ENCODE results near the gene NUDT13. TPM values are rescaled to one million over a fixed set of nuclear protein-coding genes. Genes with fewer than 3 reads are reported as not detected.

Gene NUDT13
- total and polyA plus RNA-seq, 9 of the 15 experiments (the other 6 are each of a cell fraction or from before 2014, with no cell fraction given): 4.7 to 11.1 (median 5.6) TPM

- TF ChIP-seq BRCA1 (IDR thresholded peaks at IDR 0.05) (no peak), BRCA1 (CRISPR knock-in tag; IDR thresholded peaks at IDR 0.05) (peak; percentile 83; the same call in 1 of the 2 replicates), SIRT6 (IDR thresholded peaks at IDR 0.05; ENCODE audit: low read depth, low read length) (no peak), ZBTB12 (CRISPR knock-in tag; IDR thresholded peaks at IDR 0.05) (peak; percentile 63), CHAMP1 (IDR thresholded peaks at IDR 0.05) (no peak), ZEB2 (IDR thresholded peaks at IDR 0.05) (peak; percentile 82), BCL6 (CRISPR knock-in tag; IDR thresholded peaks at IDR 0.05) (no peak), SIN3A (IDR thresholded peaks at IDR 0.05; ENCODE audit: borderline replicate concordance in 2 of 2, control insufficient read depth in 1 of 2, low read depth in 2 of 2, low read length in 2 of 2) (peak; percentile 30 to 86; a peak in 2 of 4 replicates), MXI1 (IDR thresholded peaks at IDR 0.05; ENCODE audit: low read depth, low read length) (peak; percentile 76; the same call in 1 of the 2 replicates), PCBP2 (IDR thresholded peaks at IDR 0.05; ENCODE audit: low read depth, low read length, poor library complexity, severe bottlenecking) (no peak), HMGXB4 (CRISPR knock-in tag; IDR thresholded peaks at IDR 0.05) (peak; percentile 99), ZBTB9 (CRISPR knock-in tag; IDR thresholded peaks at IDR 0.05) (peak; percentile 95), ZNF592 (IDR thresholded peaks at IDR 0.05) (peak; percentile 70; the same call in 1 of the 2 replicates), RFX5 (IDR thresholded peaks at IDR 0.05; ENCODE audit: low read depth, low read length) (no peak; the same call in 1 of the 2 replicates), ILF3 (IDR thresholded peaks at IDR 0.05; ENCODE audit: borderline replicate concordance) (no peak; the same call in 1 of the 2 replicates)
Observed at GRCh38 chr10:73096449-73097304, 13.6 kb upstream of the NUDT13 start, which contains the start of gene P4HA1 (continued).

All from K562 (cell line).